CD14-positive monocyte (primary cell): Measurements from ENCODE around the gene CYP4F8. TPM values are rescaled to one million over a fixed set of nuclear protein-coding genes. Genes with fewer than 3 reads are reported as not detected.
"Not testable (repeated sequence)": the region's sequence is repeated elsewhere in the genome, so short reads cannot be mapped to it uniquely, and the experiment has no call there.

Experiments used
- DNase-seq, 3 donors: peaks; one replicate each; pipeline ENCODE4 v3.0.0-alpha.2; 2011 to 2022
- H2AFZ ChIP-seq: 2 replicates; pipeline ENCODE4 v1.6.0; 2012; ENCODE audit warnings: mild to moderate bottlenecking, low read depth, low read length, inconsistent platforms; ENCODE audit not compliant: insufficient read depth, poor library complexity, severe bottlenecking
- H3K27ac ChIP-seq, 2 donors: 1 replicate in 1 of 2; 2 replicates in 1 of 2; pipeline ENCODE4 v1.5.1; 2012 to 2013; ENCODE audit warnings: low read length in 2 of 2, control low read depth in 1 of 2, inconsistent platforms in 1 of 2, low read depth in 1 of 2, mild to moderate bottlenecking in 1 of 2
- H3K27me3 ChIP-seq, 2 donors: one replicate each; pipeline versions ENCODE4 v1.6.0 to v1.6.1; 2011 to 2013; ENCODE audit warnings: low read length in 2 of 2; ENCODE audit not compliant: control insufficient read depth in 2 of 2, insufficient read depth in 2 of 2
- H3K36me3 ChIP-seq, 2 donors: replicated peaks in 1 of 2; 1 replicate in 1 of 2; 2 replicates in 1 of 2; pipeline versions ENCODE4 v1.5.1 to v1.6.1; 2012 to 2013; ENCODE audit warnings: low read length in 2 of 2, control low read depth in 1 of 2, inconsistent platforms in 1 of 2, mild to moderate bottlenecking in 1 of 2; ENCODE audit not compliant: insufficient read depth in 2 of 2, control insufficient read depth in 1 of 2
- H3K4me1 ChIP-seq, 2 donors: 1 replicate in 1 of 2; 2 replicates in 1 of 2; pipeline versions ENCODE4 v1.5.1 to v1.6.1; 2012 to 2013; ENCODE audit warnings: low read length in 2 of 2, control low read depth in 1 of 2, inconsistent platforms in 1 of 2, mild to moderate bottlenecking in 1 of 2, moderate library complexity in 1 of 2; ENCODE audit not compliant: insufficient read depth in 2 of 2, control insufficient read depth in 1 of 2
- H3K4me2 ChIP-seq: replicated peaks from 2 replicates; pipeline ENCODE3; 2012; ENCODE audit warnings: low read length, moderate library complexity, mild to moderate bottlenecking; ENCODE audit not compliant: poor library complexity, severe bottlenecking; ENCODE audit errors: extremely low read depth
- H3K4me3 ChIP-seq, 3 experiments: fragments of 200-600 bp in 1 of 3; sonication (generic) in 1 of 3; replicated peaks in 1 of 3; 1 replicate in 2 of 3; 2 replicates in 1 of 3; pipeline ENCODE4 v1.5.1; 2011 to 2013; ENCODE audit warnings: low read length in 3 of 3, mild to moderate bottlenecking in 3 of 3, control low read depth in 2 of 3, low read depth in 2 of 3, inconsistent platforms in 1 of 3, moderate library complexity in 1 of 3
- H3K79me2 ChIP-seq: 2 replicates; pipeline ENCODE4 v1.6.0; 2012; ENCODE audit warnings: mild to moderate bottlenecking, control low read depth, inconsistent platforms, low read length, moderate library complexity; ENCODE audit not compliant: insufficient read depth
- H3K9ac ChIP-seq: 2 replicates; pipeline ENCODE4 v1.6.0; 2017; ENCODE audit warnings: low read length, mild to moderate bottlenecking; ENCODE audit not compliant: insufficient read depth, poor library complexity, severe bottlenecking
- H3K9me3 ChIP-seq, 2 donors: replicated peaks in 1 of 2; 1 replicate in 1 of 2; 2 replicates in 1 of 2; pipeline versions ENCODE4 v1.5.1 to v1.6.1; 2012 to 2013; ENCODE audit warnings: low read length in 2 of 2, control low read depth in 1 of 2; ENCODE audit not compliant: control insufficient read depth in 1 of 2, insufficient read depth in 1 of 2
- H4K20me1 ChIP-seq: 2 replicates; pipeline ENCODE4 v1.6.0; 2012; ENCODE audit warnings: mild to moderate bottlenecking, low read length, control low read depth, moderate library complexity; ENCODE audit not compliant: insufficient read depth
- H3K27ac Mint-ChIP-seq, 7 donors: one replicate each; pipeline ENCODE4 v1.8.0; 2020; ENCODE audit warnings: mild to moderate bottlenecking in 7 of 7, mixed read lengths in 7 of 7, moderate library complexity in 6 of 7, inconsistent platforms in 2 of 7
- H3K27me3 Mint-ChIP-seq, 3 donors: one replicate each; pipeline ENCODE4 v1.8.0; 2021 to 2022; ENCODE audit warnings: low read depth in 3 of 3, mild to moderate bottlenecking in 3 of 3, mixed read lengths in 3 of 3, moderate library complexity in 3 of 3, inconsistent platforms in 1 of 3
- H3K36me3 Mint-ChIP-seq, 2 donors: one replicate each; pipeline ENCODE4 v1.8.0; 2020; ENCODE audit warnings: mixed read lengths in 2 of 2, inconsistent platforms in 1 of 2, mild to moderate bottlenecking in 1 of 2
- H3K4me1 Mint-ChIP-seq: one replicate; pipeline ENCODE4 v1.8.0; 2020; ENCODE audit warnings: mild to moderate bottlenecking, mixed read lengths
- H3K4me3 Mint-ChIP-seq, 2 donors: one replicate each; pipeline ENCODE4 v1.8.0; 2020; ENCODE audit warnings: mild to moderate bottlenecking in 2 of 2, mixed read lengths in 2 of 2, moderate library complexity in 1 of 2
- H3K9me3 Mint-ChIP-seq, 7 donors: one replicate each; pipeline ENCODE4 v1.8.0; 2020 to 2022; ENCODE audit warnings: mixed read lengths in 7 of 7, mild to moderate bottlenecking in 6 of 7, moderate library complexity in 6 of 7, inconsistent platforms in 2 of 7
- CTCF ChIP-seq: fragments of 200-600 bp; IDR thresholded peaks from one replicate; pipeline ENCODE4 v1.8.0; 2022; ENCODE audit warnings: antibody characterized with exemption, mild to moderate bottlenecking
- WGBS: methylation state at CpG from one replicate; pipeline ENCODE4 v1.1.5; 2013; ENCODE audit warnings: missing lambda C conversion rate; ENCODE audit not compliant: insufficient coverage; 5-methylcytosine and 5-hydroxymethylcytosine counted together
- intact Hi-C, 2 donors: fragments of 100-400 bp; cut with micrococcal nuclease; formaldehyde crosslinking; loops; one replicate each; pipeline versions ENCODE4 v1.15.0 to v1.15.1; 2023
- polyA plus RNA-seq, 3 donors: library from polyadenylated mRNA; depleted of rRNA in 1 of 3; unstranded in 2 of 3; stranded (reverse) in 1 of 3; fragments of 300-500 nt in 2 of 3; fragments of >200 nt in 1 of 3; fragmentation: Illumina TruSeq in 2 of 3; gene quantifications; 1 replicate in 2 of 3; 2 replicates in 1 of 3; pipeline ENCODE4 v1.2.3, GENCODE V29; 2012 to 2021

CYP4F8 gene
- polyA plus RNA-seq, 3 donors: not detected

DNA sequence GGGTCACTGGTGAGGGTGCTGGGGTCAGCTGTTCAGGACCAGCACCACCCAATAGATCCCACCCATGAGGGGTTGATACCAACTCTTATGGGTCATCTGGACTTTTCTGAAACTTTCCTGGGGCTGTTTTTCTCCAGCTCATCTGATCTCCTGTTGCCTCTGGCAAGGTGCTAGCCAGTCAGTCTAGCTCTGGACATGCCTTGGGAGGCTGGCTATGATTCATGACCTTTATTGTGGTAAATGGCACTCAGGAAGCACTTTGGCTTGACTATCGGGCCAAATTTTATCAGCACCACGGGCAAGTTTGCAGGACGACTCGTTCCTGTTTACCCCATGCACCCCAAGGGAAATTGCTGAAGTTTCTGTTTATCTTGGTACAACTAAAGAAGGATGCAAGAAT is 21.3 kb upstream of the CYP4F8 start:
- H3K27ac ChIP-seq, H3K4me2 ChIP-seq, H3K9ac ChIP-seq, H2AFZ ChIP-seq, DNase-seq, H3K9me3 ChIP-seq, H3K4me3 ChIP-seq, H3K27me3 ChIP-seq, H3K36me3 ChIP-seq, H4K20me1 ChIP-seq, H3K4me3 Mint-ChIP-seq, H3K27me3 Mint-ChIP-seq, intact Hi-C loops, H3K36me3 Mint-ChIP-seq, H3K79me2 ChIP-seq: not testable (repeated sequence)
- peaks cover 8 to 30% (median 14%) of the 10 kb centered on the region in 7 donors for H3K9me3 Mint-ChIP-seq
- peaks cover 65% of the 10 kb centered on the region for H3K4me1 Mint-ChIP-seq
- H3K4me1 ChIP-seq: peaks cover 64 to 67% of the 10 kb centered on the region in 2 donors
- peak overlapping the region in 4 of 7 donors; percentile 27 to 78 (median 47) for H3K27ac Mint-ChIP-seq
- no CpG with 5 or more reads among the region's 4 CpGs for WGBS

DNA sequence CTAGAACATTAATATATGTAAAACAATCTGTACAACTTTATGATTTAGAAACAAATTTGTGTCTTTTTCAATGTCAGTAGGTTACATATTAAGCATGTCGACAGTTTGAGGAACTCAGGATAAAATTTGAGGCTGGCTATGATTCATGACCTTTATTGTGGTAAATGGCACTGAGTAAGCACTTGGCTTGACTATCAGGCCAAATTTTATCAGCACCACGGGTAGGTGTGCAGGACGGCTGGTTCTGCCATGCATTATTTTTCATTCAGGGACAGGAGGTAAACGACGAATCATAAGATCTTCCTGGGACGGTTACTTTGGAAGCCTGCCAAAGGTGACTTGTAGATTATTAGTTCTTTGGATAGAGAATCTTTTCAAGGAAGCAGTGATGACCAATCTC is 19.9 kb upstream of the CYP4F8 start:
- H3K4me3 Mint-ChIP-seq: no peak overlapping the region
- peaks cover 53% of the 10 kb centered on the region for H3K4me1 Mint-ChIP-seq
- intact Hi-C loops: no loop called here
- Histone ChIP-seq H3K4me1 (peaks cover 51 to 54% of the 10 kb centered on the region in 2 donors), H3K36me3 (no peaks in the 10 kb centered on the region), H3K79me2 (no peaks in the 10 kb centered on the region), H3K27ac (no peak overlapping the region), H3K27me3 (no peaks in the 10 kb centered on the region), H2AFZ (no peak overlapping the region), H3K9ac (no peak overlapping the region), H3K4me2 (no peak overlapping the region), H4K20me1 (no peaks in the 10 kb centered on the region), H3K9me3 (peaks cover 4 to 9% of the 10 kb centered on the region in 2 donors), H3K4me3 (no peak overlapping the region)
- H3K27me3 Mint-ChIP-seq: peaks cover 0 to 2% (median 1%) of the 10 kb centered on the region in 3 donors
- peaks cover 8 to 30% (median 14%) of the 10 kb centered on the region in 7 donors for H3K9me3 Mint-ChIP-seq
- DNase-seq: peak; percentile 39 to 80 (median 72)
- no peak for TF ChIP-seq CTCF
- H3K27ac Mint-ChIP-seq: peak overlapping the region in 5 of 7 donors; percentile 2 to 85 (median 63)
- H3K36me3 Mint-ChIP-seq: peaks cover 0 to 3% of the 10 kb centered on the region in 2 donors
- 0% methylated on average over 6 of the region's 6 CpGs for WGBS

- peaks cover 16% of the 10 kb centered on the region for H3K4me1 Mint-ChIP-seq
- not testable (repeated sequence) for H3K27me3 Mint-ChIP-seq
Measured at GRCh38 chr19:15607978-15608925, 6.8 kb upstream of the CYP4F8 start.

More at GRCh38 chr19:15607978-15608925, 6.8 kb upstream of the CYP4F8 start:
- H3K9me3 ChIP-seq, H3K4me1 ChIP-seq, intact Hi-C loops, H3K27ac Mint-ChIP-seq, DNase-seq, H2AFZ ChIP-seq, H3K79me2 ChIP-seq, H3K27me3 ChIP-seq, H3K36me3 ChIP-seq, H3K4me2 ChIP-seq, H3K4me3 Mint-ChIP-seq, H3K36me3 Mint-ChIP-seq, H3K27ac ChIP-seq, H3K4me3 ChIP-seq, H4K20me1 ChIP-seq, H3K9me3 Mint-ChIP-seq, H3K9ac ChIP-seq: not testable (repeated sequence)
- 93% methylated on average over 15 of the region's 27 CpGs for WGBS
